HCT116 (cell line): ENCODE data around the gene HASPIN.

Experiments used
- CBX3 ChIP-seq: IDR thresholded peaks from 2 replicates; pipeline ENCODE4 v1.6.1; 2012; ENCODE audit warnings: low read depth
- EZH2phosphoT487 ChIP-seq: fragments of 200-600 bp; IDR thresholded peaks from 2 replicates; pipeline ENCODE4 v1.6.1; 2018; ENCODE audit warnings: antibody characterized with exemption, borderline replicate concordance
- JUND ChIP-seq: IDR thresholded peaks from 2 replicates; pipeline ENCODE4 v1.6.1; 2012
- POLR2A ChIP-seq: IDR thresholded peaks from 2 replicates; pipeline ENCODE4 v1.7.0; 2011; ENCODE audit warnings: borderline replicate concordance; ENCODE audit not compliant: insufficient read depth, insufficient read length; ENCODE audit errors: extremely low read depth
- RAD21 ChIP-seq: IDR thresholded peaks from 2 replicates; pipeline ENCODE4 v1.6.1; 2012; ENCODE audit warnings: low read depth, mild to moderate bottlenecking
- SIN3A ChIP-seq: IDR thresholded peaks from 2 replicates; pipeline ENCODE4 v1.6.1; 2012; ENCODE audit warnings: low read depth
- TCF7L2 ChIP-seq: IDR thresholded peaks from 2 replicates; pipeline ENCODE4 v1.7.0; 2011; ENCODE audit warnings: borderline replicate concordance, inconsistent platforms; ENCODE audit not compliant: insufficient read depth, insufficient read length; ENCODE audit errors: extremely low read depth
- ZNF274 ChIP-seq: fragments of 200-500 bp; sonication (Bioruptor generic); IDR thresholded peaks from 2 replicates; pipeline ENCODE4 v1.6.1; 2014; ENCODE audit warnings: mild to moderate bottlenecking, low read depth, low read length, inconsistent platforms
- TF ChIP-seq, protein P1 (sequence below), 3 experiments: fragments of 200-600 bp in 1 of 3; sonication (generic) in 1 of 3; IDR thresholded peaks in 2 of 3; conservative IDR thresholded peaks in 1 of 3; 2 replicates each; pipeline ENCODE4 v1.5.1; 2012 to 2017; ENCODE audit warnings: low read depth in 2 of 3, low read length in 2 of 3, antibody characterized with exemption in 1 of 3, borderline replicate concordance in 1 of 3, control low read depth in 1 of 3, mild to moderate bottlenecking in 1 of 3, mixed read lengths in 1 of 3, mixed run types in 1 of 3, moderate library complexity in 1 of 3; ENCODE audit not compliant: insufficient read depth in 1 of 3
- TF ChIP-seq, protein P2 (sequence below): IDR thresholded peaks from 2 replicates; pipeline ENCODE4 v1.6.1; 2012

DNA sequence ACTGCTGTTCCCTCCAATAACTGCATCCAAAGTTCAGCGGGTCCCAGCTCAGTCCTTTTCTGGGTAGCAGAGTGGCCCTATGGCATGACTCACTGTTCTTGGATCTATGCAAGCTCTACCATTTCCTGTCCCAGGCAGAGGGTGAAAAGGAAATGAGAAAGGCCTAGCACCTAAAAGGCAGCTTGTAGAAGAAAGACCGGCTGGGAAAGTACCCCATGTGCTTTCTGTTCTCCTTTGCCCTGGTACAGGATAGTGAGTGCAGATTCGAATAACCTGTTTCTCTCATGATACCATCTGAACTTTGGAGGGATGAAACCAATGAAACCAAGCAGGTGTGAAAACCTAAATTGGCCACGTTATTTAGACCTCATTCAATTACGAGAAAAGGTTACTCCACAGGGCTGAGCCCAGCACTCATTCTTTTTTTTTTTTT lies 12.7 kb upstream of the HASPIN start:
- TF ChIP-seq, protein P1, sequence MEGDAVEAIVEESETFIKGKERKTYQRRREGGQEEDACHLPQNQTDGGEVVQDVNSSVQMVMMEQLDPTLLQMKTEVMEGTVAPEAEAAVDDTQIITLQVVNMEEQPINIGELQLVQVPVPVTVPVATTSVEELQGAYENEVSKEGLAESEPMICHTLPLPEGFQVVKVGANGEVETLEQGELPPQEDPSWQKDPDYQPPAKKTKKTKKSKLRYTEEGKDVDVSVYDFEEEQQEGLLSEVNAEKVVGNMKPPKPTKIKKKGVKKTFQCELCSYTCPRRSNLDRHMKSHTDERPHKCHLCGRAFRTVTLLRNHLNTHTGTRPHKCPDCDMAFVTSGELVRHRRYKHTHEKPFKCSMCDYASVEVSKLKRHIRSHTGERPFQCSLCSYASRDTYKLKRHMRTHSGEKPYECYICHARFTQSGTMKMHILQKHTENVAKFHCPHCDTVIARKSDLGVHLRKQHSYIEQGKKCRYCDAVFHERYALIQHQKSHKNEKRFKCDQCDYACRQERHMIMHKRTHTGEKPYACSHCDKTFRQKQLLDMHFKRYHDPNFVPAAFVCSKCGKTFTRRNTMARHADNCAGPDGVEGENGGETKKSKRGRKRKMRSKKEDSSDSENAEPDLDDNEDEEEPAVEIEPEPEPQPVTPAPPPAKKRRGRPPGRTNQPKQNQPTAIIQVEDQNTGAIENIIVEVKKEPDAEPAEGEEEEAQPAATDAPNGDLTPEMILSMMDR (IDR thresholded peaks at IDR 0.05 in 2 of 3, conservative IDR thresholded peaks at IDR 0.05 in 1 of 3; ENCODE audit: borderline replicate concordance in 1 of 3, insufficient read depth in 1 of 3, low read depth in 2 of 3, low read length in 2 of 3), result no peak
- no peak for TF ChIP-seq EZH2phosphoT487
- no peak for TF ChIP-seq JUND
- TF ChIP-seq SIN3A, result no peak
- TF ChIP-seq ZNF274, result no peak
- TF ChIP-seq, protein P2, sequence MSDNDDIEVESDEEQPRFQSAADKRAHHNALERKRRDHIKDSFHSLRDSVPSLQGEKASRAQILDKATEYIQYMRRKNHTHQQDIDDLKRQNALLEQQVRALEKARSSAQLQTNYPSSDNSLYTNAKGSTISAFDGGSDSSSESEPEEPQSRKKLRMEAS, result no peak
- no peak for TF ChIP-seq RAD21
- no peak for TF ChIP-seq TCF7L2
- TF ChIP-seq CBX3, result no peak
- no peak for TF ChIP-seq POLR2A
